HCT116 (cell line): ENCODE measurements around the gene HSD17B7.
"Not testable (repeated sequence)": the region's sequence is repeated elsewhere in the genome, so short reads cannot be mapped to it uniquely, and the experiment has no call there.

Experiments used
- CBX3 ChIP-seq: IDR thresholded peaks from 2 replicates; pipeline ENCODE4 v1.6.1; 2012; ENCODE audit warnings: low read depth
- CEBPB ChIP-seq: IDR thresholded peaks from 2 replicates; pipeline ENCODE4 v1.6.1; 2012; ENCODE audit warnings: low read depth
- EZH2 ChIP-seq: fragments of 200-600 bp; sonication (generic); IDR thresholded peaks from 2 replicates; pipeline ENCODE4 v1.6.1; 2017; ENCODE audit warnings: antibody characterized with exemption, mixed run types
- EZH2phosphoT487 ChIP-seq: fragments of 200-600 bp; IDR thresholded peaks from 2 replicates; pipeline ENCODE4 v1.6.1; 2018; ENCODE audit warnings: antibody characterized with exemption, borderline replicate concordance
- POLR2AphosphoS5 ChIP-seq: IDR thresholded peaks from 2 replicates; pipeline ENCODE4 v1.6.1; 2011; ENCODE audit warnings: mild to moderate bottlenecking, low read depth, low read length, moderate library complexity
- SIN3A ChIP-seq: IDR thresholded peaks from 2 replicates; pipeline ENCODE4 v1.6.1; 2012; ENCODE audit warnings: low read depth
- TCF7L2 ChIP-seq: IDR thresholded peaks from 2 replicates; pipeline ENCODE4 v1.7.0; 2011; ENCODE audit warnings: borderline replicate concordance, inconsistent platforms; ENCODE audit not compliant: insufficient read depth, insufficient read length; ENCODE audit errors: extremely low read depth
- ZNF274 ChIP-seq: fragments of 200-500 bp; sonication (Bioruptor generic); IDR thresholded peaks from 2 replicates; pipeline ENCODE4 v1.6.1; 2014; ENCODE audit warnings: mild to moderate bottlenecking, low read depth, low read length, inconsistent platforms
- TF ChIP-seq, protein P1 (sequence below), 3 experiments: fragments of 200-600 bp in 1 of 3; sonication (generic) in 1 of 3; IDR thresholded peaks in 2 of 3; conservative IDR thresholded peaks in 1 of 3; 2 replicates each; pipeline ENCODE4 v1.5.1; 2012 to 2017; ENCODE audit warnings: low read depth in 2 of 3, low read length in 2 of 3, antibody characterized with exemption in 1 of 3, borderline replicate concordance in 1 of 3, control low read depth in 1 of 3, mild to moderate bottlenecking in 1 of 3, mixed read lengths in 1 of 3, mixed run types in 1 of 3, moderate library complexity in 1 of 3; ENCODE audit not compliant: insufficient read depth in 1 of 3
- TF ChIP-seq, protein P2 (sequence below): IDR thresholded peaks from 2 replicates; pipeline ENCODE4 v1.6.1; 2012; ENCODE audit warnings: low read depth

DNA sequence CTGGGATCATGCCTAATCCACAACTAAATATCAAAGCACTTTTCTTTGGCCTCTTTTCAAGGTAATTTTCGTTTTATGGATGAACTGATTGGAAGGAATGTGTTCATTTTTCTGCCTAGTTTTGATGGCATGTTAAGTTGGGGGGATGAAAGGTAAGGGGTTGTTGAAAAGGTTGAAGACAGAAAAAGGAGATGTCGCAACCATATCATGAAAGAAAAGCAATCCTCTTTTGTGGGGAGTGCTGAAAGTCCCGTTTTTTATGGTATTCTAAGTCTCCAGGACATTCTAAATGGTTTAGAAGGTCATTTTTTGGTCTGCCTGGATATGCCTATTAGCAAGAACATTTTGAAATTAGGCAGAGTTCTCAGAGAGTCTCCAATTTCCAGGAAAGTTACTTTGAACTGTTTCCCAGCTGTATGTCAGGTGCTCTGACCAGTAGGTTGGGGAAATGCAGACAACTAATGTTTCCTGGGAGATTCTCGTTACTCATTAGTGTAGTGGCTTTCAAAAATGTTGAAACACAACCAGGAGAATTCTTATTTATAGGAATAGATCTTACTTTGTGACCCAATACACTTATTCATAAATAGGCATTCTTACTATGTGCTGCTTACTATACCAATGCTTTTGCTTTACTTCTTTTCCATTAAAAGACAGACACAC is 6.2 kb downstream of the HSD17B7 start:
- TF ChIP-seq EZH2, POLR2AphosphoS5, SIN3A, CBX3, ZNF274, CEBPB, EZH2phosphoT487, TCF7L2: not testable (repeated sequence)
- TF ChIP-seq, protein P1, sequence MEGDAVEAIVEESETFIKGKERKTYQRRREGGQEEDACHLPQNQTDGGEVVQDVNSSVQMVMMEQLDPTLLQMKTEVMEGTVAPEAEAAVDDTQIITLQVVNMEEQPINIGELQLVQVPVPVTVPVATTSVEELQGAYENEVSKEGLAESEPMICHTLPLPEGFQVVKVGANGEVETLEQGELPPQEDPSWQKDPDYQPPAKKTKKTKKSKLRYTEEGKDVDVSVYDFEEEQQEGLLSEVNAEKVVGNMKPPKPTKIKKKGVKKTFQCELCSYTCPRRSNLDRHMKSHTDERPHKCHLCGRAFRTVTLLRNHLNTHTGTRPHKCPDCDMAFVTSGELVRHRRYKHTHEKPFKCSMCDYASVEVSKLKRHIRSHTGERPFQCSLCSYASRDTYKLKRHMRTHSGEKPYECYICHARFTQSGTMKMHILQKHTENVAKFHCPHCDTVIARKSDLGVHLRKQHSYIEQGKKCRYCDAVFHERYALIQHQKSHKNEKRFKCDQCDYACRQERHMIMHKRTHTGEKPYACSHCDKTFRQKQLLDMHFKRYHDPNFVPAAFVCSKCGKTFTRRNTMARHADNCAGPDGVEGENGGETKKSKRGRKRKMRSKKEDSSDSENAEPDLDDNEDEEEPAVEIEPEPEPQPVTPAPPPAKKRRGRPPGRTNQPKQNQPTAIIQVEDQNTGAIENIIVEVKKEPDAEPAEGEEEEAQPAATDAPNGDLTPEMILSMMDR (IDR thresholded peaks at IDR 0.05 in 2 of 3, conservative IDR thresholded peaks at IDR 0.05 in 1 of 3; ENCODE audit: borderline replicate concordance in 1 of 3, insufficient read depth in 1 of 3, low read depth in 2 of 3, low read length in 2 of 3), result not testable (repeated sequence)
- TF ChIP-seq, protein P2, sequence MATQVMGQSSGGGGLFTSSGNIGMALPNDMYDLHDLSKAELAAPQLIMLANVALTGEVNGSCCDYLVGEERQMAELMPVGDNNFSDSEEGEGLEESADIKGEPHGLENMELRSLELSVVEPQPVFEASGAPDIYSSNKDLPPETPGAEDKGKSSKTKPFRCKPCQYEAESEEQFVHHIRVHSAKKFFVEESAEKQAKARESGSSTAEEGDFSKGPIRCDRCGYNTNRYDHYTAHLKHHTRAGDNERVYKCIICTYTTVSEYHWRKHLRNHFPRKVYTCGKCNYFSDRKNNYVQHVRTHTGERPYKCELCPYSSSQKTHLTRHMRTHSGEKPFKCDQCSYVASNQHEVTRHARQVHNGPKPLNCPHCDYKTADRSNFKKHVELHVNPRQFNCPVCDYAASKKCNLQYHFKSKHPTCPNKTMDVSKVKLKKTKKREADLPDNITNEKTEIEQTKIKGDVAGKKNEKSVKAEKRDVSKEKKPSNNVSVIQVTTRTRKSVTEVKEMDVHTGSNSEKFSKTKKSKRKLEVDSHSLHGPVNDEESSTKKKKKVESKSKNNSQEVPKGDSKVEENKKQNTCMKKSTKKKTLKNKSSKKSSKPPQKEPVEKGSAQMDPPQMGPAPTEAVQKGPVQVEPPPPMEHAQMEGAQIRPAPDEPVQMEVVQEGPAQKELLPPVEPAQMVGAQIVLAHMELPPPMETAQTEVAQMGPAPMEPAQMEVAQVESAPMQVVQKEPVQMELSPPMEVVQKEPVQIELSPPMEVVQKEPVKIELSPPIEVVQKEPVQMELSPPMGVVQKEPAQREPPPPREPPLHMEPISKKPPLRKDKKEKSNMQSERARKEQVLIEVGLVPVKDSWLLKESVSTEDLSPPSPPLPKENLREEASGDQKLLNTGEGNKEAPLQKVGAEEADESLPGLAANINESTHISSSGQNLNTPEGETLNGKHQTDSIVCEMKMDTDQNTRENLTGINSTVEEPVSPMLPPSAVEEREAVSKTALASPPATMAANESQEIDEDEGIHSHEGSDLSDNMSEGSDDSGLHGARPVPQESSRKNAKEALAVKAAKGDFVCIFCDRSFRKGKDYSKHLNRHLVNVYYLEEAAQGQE, result not testable (repeated sequence)
